T-helper 2 cell treated with Interferon-gamma antibody and Interleukin-4, amounts not matched to agents 5 μg/mL and 100 μg/mL, for 36 hours (primary cell): ENCODE data around the gene ANKRD29.
"Not testable (repeated sequence)": the region's sequence is repeated elsewhere in the genome, so short reads cannot be mapped to it uniquely, and the experiment has no call there.

Source experiments
- DNase-seq: peaks from one replicate; pipeline ENCODE4 v3.0.0; 2021; ENCODE audit warnings: low spot score
- H3K27ac Mint-ChIP-seq: one replicate; pipeline ENCODE4 v1.8.0; 2021; ENCODE audit warnings: mild to moderate bottlenecking, mixed read lengths
- H3K27me3 Mint-ChIP-seq: one replicate; pipeline ENCODE4 v1.8.0; 2021; ENCODE audit warnings: low read depth, mixed read lengths
- H3K36me3 Mint-ChIP-seq: one replicate; pipeline ENCODE4 v1.8.0; 2021; ENCODE audit warnings: low read depth, mixed read lengths
- H3K4me1 Mint-ChIP-seq: one replicate; pipeline ENCODE4 v1.8.0; 2021; ENCODE audit warnings: low read depth, mixed read lengths
- H3K4me3 Mint-ChIP-seq: one replicate; pipeline ENCODE4 v1.8.0; 2022; ENCODE audit warnings: mild to moderate bottlenecking, moderate library complexity, mixed read lengths
- H3K9me3 Mint-ChIP-seq: one replicate; pipeline ENCODE4 v1.8.0; 2021; ENCODE audit warnings: mixed read lengths

Gene ANKRD29

DNA sequence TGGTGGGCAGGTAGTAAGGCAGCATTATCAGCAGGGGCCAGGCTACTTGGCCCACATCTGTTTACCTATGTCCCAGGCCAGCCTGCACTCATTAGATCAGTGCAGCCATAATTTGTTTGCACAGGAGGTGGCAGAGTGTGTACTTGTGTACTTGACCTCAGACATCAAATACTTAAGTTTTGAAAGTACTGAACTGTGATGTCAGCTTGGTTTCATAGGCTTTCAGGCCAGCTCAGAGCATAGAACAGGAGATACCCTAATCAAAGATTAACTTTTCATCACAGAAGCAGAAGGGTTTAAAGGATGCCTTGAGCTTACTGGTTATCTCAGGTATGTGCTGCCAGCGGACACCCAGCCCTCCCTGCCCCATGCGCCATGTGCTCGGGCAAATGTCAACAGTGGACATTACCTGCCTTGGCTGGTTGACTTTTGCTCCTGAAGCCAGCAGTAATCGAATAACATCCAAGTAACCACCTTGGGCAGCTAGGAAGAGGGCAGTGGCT, 33.2 kb downstream of the ANKRD29 start:
- H3K36me3 Mint-ChIP-seq, result no peaks in the 10 kb centered on the region
- peaks cover 11% of the 10 kb centered on the region for H3K27me3 Mint-ChIP-seq
- H3K4me3 Mint-ChIP-seq, result no peak overlapping the region
- no peak for DNase-seq
- H3K9me3 Mint-ChIP-seq, result no peaks in the 10 kb centered on the region
- H3K27ac Mint-ChIP-seq, result no peak overlapping the region
- peaks cover 7% of the 10 kb centered on the region for H3K4me1 Mint-ChIP-seq

DNA sequence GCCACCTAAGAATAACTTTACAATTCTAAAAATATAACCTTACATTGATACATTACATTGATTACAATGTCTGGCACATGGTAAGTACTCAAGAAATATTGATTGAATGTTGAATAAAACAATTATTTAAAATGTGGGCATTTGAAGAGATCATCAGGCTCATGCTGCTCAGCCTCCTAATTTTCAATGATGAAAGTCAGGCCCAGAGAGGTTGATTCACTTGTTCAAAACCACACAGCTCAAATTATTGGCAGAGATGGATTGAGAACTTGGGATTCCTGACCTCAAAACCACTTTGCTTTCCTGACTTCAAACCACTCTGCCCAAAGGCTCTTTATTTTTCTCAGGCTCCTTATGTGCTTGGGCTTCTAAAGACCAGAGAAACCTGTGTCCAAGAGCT, 34.7 kb downstream of the ANKRD29 start:
- Mint-ChIP-seq H3K9me3 (no peaks in the 10 kb centered on the region), H3K27ac (no peak overlapping the region), H3K27me3 (peaks cover 13% of the 10 kb centered on the region), H3K4me1 (peaks cover 6% of the 10 kb centered on the region), H3K4me3 (no peak overlapping the region), H3K36me3 (no peaks in the 10 kb centered on the region)
- DNase-seq, result no peak

DNA sequence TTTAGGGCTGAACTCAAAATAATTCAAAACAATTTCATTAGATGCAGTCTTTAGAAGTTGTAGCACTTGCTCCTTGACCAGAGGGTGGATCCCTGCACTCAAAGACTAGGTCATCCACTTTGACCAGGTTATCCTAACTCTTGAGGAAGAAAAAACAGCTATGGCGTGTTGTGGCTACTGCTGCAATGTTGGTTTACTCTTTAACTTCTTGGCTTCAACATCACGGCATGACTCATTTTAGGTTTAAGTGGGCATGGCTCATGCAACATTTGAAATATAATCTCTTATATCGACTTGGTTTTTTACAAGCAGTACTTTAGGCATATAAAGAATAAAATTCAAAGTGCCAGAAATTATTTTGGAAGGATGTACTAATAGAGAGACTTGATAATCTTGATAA, 35.4 kb downstream of the ANKRD29 start:
- H3K36me3 Mint-ChIP-seq, result no peaks in the 10 kb centered on the region
- no peak overlapping the region for H3K27ac Mint-ChIP-seq
- DNase-seq, result no peak
- H3K4me1 Mint-ChIP-seq, result peaks cover 6% of the 10 kb centered on the region
- H3K27me3 Mint-ChIP-seq, result peaks cover 16% of the 10 kb centered on the region
- H3K4me3 Mint-ChIP-seq, result no peak overlapping the region
- H3K9me3 Mint-ChIP-seq, result no peaks in the 10 kb centered on the region

DNA sequence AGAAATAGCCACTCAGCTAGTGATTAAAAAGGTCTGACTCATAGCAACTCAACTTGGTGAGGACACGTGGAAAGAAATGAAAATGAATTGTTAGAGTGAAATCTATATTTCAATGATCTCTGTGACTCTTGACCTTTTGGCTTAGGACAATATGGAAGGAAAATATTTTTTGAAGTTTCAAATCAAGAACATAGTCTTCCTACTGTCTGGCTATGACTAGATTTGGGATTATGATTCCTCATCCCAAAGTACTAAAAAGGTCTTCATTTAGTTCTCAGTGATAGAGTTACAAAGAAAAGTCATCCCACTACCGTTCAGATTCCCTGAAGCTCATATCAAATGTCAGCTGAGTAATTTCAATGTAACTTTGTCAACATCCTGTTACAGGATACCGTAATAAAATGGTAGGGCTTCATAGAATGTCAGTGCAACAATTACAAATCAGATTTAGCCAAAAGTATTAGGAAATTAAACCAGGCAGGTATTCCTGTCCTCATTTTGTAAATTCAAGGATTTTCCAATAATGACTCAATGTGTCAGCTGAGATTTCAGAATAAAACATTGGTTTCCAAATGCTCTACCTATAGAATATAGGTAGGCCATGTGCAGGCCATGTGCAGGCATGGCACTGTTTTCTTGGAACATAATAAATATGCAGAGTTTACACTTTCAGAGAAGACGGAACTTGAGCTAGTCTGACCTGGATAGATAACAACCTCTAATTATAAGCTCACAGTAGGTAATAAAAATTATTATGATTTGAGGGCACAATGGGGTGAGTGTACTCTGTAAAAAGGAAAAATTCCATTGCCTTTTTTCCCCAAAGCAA, 36.0 kb downstream of the ANKRD29 start:
- no peaks in the 10 kb centered on the region for H3K9me3 Mint-ChIP-seq
- H3K4me3 Mint-ChIP-seq, result no peak overlapping the region
- H3K27ac Mint-ChIP-seq, result no peak overlapping the region
- no peaks in the 10 kb centered on the region for H3K36me3 Mint-ChIP-seq
- H3K4me1 Mint-ChIP-seq, result peaks cover 6% of the 10 kb centered on the region
- DNase-seq, result no peak
- H3K27me3 Mint-ChIP-seq, result peaks cover 19% of the 10 kb centered on the region

GRCh38 chr18:23623040-23623439, 39.7 kb downstream of the ANKRD29 start:
- H3K4me1 Mint-ChIP-seq, result peaks cover 9% of the 10 kb centered on the region
- DNase-seq, result no peak
- H3K36me3 Mint-ChIP-seq, result no peaks in the 10 kb centered on the region
- H3K27ac Mint-ChIP-seq, result no peak overlapping the region
- H3K9me3 Mint-ChIP-seq, result no peaks in the 10 kb centered on the region
- no peak overlapping the region for H3K4me3 Mint-ChIP-seq
- H3K27me3 Mint-ChIP-seq, result peaks cover 38% of the 10 kb centered on the region

DNA sequence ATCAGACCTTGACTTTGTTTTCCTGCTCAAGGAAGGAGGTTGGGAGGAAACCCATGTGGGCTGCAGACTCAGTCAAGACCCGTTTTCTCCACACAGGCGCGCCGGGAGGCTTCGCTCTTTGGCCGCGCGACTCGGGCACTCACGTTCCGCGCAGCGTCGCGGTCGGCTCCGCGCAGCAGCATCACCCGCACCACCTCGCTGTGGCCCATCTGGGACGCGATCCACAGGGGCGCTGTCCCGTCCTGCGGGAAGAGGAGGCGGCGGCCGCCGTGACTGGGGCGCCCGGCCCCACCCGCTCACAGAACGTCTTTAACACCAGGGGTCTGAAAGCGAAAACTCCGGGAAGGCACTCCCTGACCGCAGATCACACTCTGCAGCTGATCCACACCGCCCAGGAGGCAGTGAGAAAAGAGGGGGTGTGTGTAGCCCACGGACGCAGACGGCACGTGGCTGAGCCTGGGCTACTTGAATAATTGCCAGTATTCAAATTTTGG, 43.3 kb downstream of the ANKRD29 start:
- peaks cover 46% of the 10 kb centered on the region for H3K27me3 Mint-ChIP-seq
- H3K27ac Mint-ChIP-seq, result no peak overlapping the region
- no peak for DNase-seq
- H3K9me3 Mint-ChIP-seq, result no peaks in the 10 kb centered on the region
- H3K4me1 Mint-ChIP-seq, result peaks cover 3% of the 10 kb centered on the region
- H3K4me3 Mint-ChIP-seq, result peak overlapping the region; percentile 45
- no peaks in the 10 kb centered on the region for H3K36me3 Mint-ChIP-seq

- Mint-ChIP-seq H3K4me3 (peak overlapping the region; percentile 45), H3K4me1 (peaks cover 3% of the 10 kb centered on the region), H3K9me3 (no peaks in the 10 kb centered on the region), H3K36me3 (no peaks in the 10 kb centered on the region), H3K27ac (no peak overlapping the region), H3K27me3 (peaks cover 46% of the 10 kb centered on the region)
- DNase-seq, result no peak
Observed at GRCh38 chr18:23618862-23619387, 43.8 kb downstream of the ANKRD29 start.

GRCh38 chr18:23617412-23618014, 45.2 kb downstream of the ANKRD29 start:
- Mint-ChIP-seq H3K4me1 (peaks cover 3% of the 10 kb centered on the region), H3K27me3 (peaks cover 40% of the 10 kb centered on the region), H3K27ac (no peak overlapping the region), H3K4me3 (no peak overlapping the region), H3K9me3 (no peaks in the 10 kb centered on the region), H3K36me3 (no peaks in the 10 kb centered on the region)
- DNase-seq, result no peak

- Mint-ChIP-seq H3K9me3 (no peaks in the 10 kb centered on the region), H3K27ac (no peak overlapping the region), H3K4me1 (peaks cover 3% of the 10 kb centered on the region), H3K4me3 (no peak overlapping the region), H3K36me3 (no peaks in the 10 kb centered on the region), H3K27me3 (peaks cover 32% of the 10 kb centered on the region)
- DNase-seq, result no peak
Observed at GRCh38 chr18:23616258-23616657, 46.5 kb downstream of the ANKRD29 start.

- H3K9me3 Mint-ChIP-seq, result no peaks in the 10 kb centered on the region
- peaks cover 18% of the 10 kb centered on the region for H3K27me3 Mint-ChIP-seq
- no peak overlapping the region for H3K27ac Mint-ChIP-seq
- no peak overlapping the region for H3K4me3 Mint-ChIP-seq
- H3K36me3 Mint-ChIP-seq, result no peaks in the 10 kb centered on the region
- no peak for DNase-seq
- H3K4me1 Mint-ChIP-seq, result peaks cover 3% of the 10 kb centered on the region
Observed at GRCh38 chr18:23614891-23615290, 47.8 kb downstream of the ANKRD29 start.

- Mint-ChIP-seq H3K4me3 (no peak overlapping the region), H3K27me3 (peaks cover 14% of the 10 kb centered on the region), H3K4me1 (no peaks in the 10 kb centered on the region), H3K9me3 (no peaks in the 10 kb centered on the region), H3K27ac (no peak overlapping the region), H3K36me3 (no peaks in the 10 kb centered on the region)
- DNase-seq, result no peak
Observed at GRCh38 chr18:23614413-23614812, 48.3 kb downstream of the ANKRD29 start.

- not testable (repeated sequence) for H3K36me3 Mint-ChIP-seq, DNase-seq, H3K4me3 Mint-ChIP-seq, H3K9me3 Mint-ChIP-seq, H3K27ac Mint-ChIP-seq, H3K4me1 Mint-ChIP-seq
- peaks cover 13% of the 10 kb centered on the region for H3K27me3 Mint-ChIP-seq
Observed at GRCh38 chr18:23613091-23613475, 49.6 kb downstream of the ANKRD29 start.

DNA sequence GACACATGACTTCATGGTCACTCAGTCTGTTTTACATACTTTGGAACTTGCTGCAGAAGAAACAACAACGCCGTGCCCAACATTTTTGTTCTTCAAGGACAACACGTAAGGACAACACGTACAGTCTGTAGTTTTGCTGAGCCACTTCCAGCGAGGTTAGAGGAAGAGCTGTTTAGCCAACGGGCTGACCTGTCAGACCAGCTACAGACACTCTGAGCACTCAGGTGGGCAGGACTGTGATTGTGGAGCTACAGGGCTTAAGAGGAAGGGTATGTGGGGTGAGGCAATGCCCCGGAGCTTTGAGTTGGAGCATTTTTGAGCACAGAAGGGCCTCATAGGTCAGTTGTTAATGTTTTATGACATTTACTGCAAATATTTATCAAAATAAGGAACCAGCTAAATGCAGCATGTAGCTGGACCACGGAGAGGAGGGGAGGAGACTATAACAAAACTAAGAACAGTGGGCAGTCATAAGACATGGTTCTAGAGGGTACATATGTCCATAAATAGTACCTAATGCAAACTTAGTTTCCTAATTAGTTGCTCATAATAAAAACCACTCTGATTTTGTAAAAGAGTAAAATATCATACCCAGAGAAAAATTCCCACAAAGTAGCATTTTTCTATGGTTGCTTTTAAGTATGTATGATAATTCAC, 50.1 kb downstream of the ANKRD29 start:
- no peak overlapping the region for H3K4me3 Mint-ChIP-seq
- no peaks in the 10 kb centered on the region for H3K4me1 Mint-ChIP-seq
- DNase-seq, result no peak
- no peaks in the 10 kb centered on the region for H3K36me3 Mint-ChIP-seq
- H3K9me3 Mint-ChIP-seq, result no peaks in the 10 kb centered on the region
- no peak overlapping the region for H3K27ac Mint-ChIP-seq
- peaks cover 10% of the 10 kb centered on the region for H3K27me3 Mint-ChIP-seq
